ENCODE results near the gene HOXC5.

GRCh38 chr12:53990311-53991076 lies 42.4 kb upstream of the HOXC5 start:
- TF ChIP-seq CTCF (IDR thresholded peaks at IDR 0.05) (no peak), EP300 (IDR thresholded peaks at IDR 0.05) (no peak), POLR2A (IDR thresholded peaks at IDR 0.05) (no peak)
